NCI-H748 (cell line): Measurements from ENCODE around the gene MAGEB18.

Source experiments
- DNase-seq: peaks from one replicate; lab custom pipeline; 2025; ENCODE audit not compliant: unreplicated experiment; lab: John Stamatoyannopoulos, UW

The MAGEB18 gene

DNA sequence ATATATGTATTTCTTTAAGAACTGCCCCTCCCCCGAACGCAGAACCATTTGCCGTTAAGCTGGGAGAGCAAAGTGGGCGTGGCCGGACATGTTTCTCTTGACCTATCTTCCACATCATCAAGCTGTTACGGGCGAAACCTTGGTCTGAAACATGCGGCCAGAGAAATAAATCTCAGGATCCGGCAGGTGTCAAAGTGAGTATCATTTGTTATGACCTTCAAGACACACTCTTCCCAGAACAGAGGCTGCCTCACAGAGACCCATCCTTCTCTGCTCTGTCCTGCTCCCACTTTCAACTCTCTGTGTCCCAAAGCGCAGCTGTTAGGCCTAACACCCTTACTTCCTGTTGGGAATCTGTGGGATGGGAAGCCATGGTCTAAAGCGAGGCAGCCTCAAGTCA lies at the start of gene MAGEB18:
Gene MAGEB18 (plus strand): TSS at position 70 of the 400 bp plus-strand sequence. CDS start 643 bp downstream, outside the sequence.
- no peak for DNase-seq

DNA sequence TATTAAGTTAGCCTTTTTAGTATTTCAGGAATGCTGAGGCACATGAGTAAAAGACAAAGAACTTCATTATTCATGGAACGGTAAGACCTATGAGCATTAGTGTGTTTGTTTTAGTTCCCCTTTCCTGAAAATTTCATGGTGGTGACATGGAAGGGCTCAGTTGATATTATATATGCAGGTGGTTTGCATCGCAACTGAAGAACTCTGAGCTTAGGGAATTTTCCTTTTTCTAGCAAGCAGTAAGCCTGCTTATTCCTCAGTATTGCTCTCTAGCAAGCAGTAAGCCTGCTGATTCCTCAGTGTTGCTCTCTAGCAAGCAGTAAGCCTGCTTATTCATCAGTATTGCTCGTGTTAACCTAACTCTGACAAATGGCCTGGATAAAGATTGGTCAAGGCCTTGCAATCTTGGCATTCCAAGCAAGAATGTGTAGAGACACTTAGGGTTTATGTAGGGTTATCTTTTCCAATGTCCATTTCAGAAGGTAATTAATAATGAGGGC lies 37.7 kb upstream of the MAGEB18 start:
- no peak for DNase-seq

DNA sequence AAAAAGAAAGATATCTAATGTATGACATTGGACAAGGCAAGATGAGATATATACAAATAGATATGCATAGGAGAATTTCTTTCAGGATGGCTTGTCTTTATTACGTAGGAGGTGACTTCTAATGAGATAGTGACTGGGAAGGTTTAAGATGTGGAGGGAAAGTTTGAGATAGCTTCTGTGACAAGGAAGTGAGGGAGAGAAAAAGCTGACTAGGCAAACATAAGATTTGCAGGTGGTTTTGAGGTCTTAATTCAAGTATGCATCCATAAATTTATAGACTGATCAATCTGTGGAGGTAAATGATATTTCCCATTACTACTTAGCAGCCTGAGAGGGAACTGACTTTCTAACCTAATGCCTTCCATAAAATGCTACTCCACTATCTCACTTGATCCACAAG lies 29.0 kb upstream of the MAGEB18 start:
- no peak for DNase-seq

DNA sequence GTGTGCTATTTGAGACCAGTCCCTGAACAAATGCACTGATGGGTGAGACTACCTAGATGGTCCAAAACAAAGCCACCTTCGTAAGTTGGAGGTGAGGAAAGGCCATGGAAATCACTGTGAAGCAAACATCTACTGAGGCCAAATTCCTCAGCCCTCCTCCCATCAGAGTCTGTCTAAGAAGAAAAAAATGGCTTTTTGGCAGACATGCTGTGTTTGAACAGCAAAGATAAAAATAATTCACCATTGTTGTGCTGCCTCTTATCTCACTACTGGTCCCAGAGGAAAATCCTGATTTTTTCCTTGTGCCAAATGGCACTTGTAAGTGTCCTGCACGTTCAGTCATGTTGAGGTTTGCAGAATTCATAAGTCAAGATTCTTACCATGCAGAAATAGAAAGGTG lies 7.9 kb downstream of the MAGEB18 start:
- DNase-seq, result no peak

DNA sequence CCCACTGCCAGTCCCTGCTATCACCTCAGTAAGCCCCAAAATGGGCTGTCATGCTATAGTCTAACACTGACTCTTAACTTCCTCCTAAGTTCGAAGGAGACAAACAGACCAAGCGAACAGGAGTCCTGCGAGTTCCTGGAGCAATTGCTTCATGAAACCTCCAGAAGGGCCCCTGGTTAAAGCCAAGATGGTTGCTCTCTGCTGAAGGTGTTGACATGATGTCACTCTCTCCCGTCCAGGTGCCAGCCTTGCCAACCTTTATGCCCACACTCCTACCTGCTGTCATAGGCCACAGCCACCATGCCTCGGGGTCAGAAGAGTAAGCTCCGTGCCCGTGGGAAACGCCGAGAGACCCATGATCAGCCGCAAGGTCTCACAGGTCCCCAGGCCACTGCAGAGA lies 22.2 kb downstream of the MAGEB18 start, which contains the start of gene MAGEB6B:
Gene MAGEB6B (plus strand): TSS at position 301 of the 400 bp plus-strand sequence. CDS start 0 bp downstream, at position 301.
- DNase-seq, result no peak
